WERI-Rb-1 (cell line): Measurements from ENCODE around the gene HDAC9.

Experiments used
- DNase-seq: peaks from one replicate; pipeline ENCODE4 v3.0.0-alpha.2; 2020
- H3K27ac ChIP-seq: fragments of 250-450 bp; sonication (Bioruptor Pico); 2 replicates; pipeline ENCODE4 v1.5.1; 2020; ENCODE audit warnings: mild to moderate bottlenecking, moderate library complexity
- H3K27me3 ChIP-seq: fragments of 250-450 bp; sonication (Bioruptor Pico); 2 replicates; pipeline ENCODE4 v1.5.1; 2021; ENCODE audit warnings: mild to moderate bottlenecking, low read depth, moderate library complexity; ENCODE audit not compliant: insufficient read depth, severe bottlenecking
- H3K36me3 ChIP-seq: fragments of 250-450 bp; sonication (Bioruptor Pico); 2 replicates; pipeline ENCODE4 v1.5.1; 2020; ENCODE audit warnings: mild to moderate bottlenecking, moderate library complexity
- H3K4me3 ChIP-seq: 2 replicates; pipeline ENCODE4 v1.5.1; 2011; ENCODE audit warnings: low read depth, mild to moderate bottlenecking, control low read depth, low read length
- H3K9me3 ChIP-seq: fragments of 250-450 bp; sonication (Bioruptor Pico); 2 replicates; pipeline ENCODE4 v1.5.1; 2021; ENCODE audit warnings: mild to moderate bottlenecking, moderate library complexity; ENCODE audit not compliant: severe bottlenecking
- CTCF ChIP-seq: IDR thresholded peaks from 2 replicates; pipeline ENCODE4 v1.5.1; 2011; ENCODE audit warnings: low read depth, mild to moderate bottlenecking, control low read depth, inconsistent platforms, low read length

Gene HDAC9

GRCh38 chr7:18626086-18626485, 130.5 kb downstream of the HDAC9 start:
- no peak overlapping the region for H3K27ac ChIP-seq
- no peak for DNase-seq
- H3K27me3 ChIP-seq, result no peaks in the 10 kb centered on the region
- H3K36me3 ChIP-seq, result no peaks in the 10 kb centered on the region
- H3K4me3 ChIP-seq, result no peak overlapping the region
- TF ChIP-seq CTCF, result no peak
- no peaks in the 10 kb centered on the region for H3K9me3 ChIP-seq

GRCh38 chr7:18626717-18627116, 131.2 kb downstream of the HDAC9 start:
- Histone ChIP-seq H3K9me3 (no peaks in the 10 kb centered on the region), H3K27ac (no peak overlapping the region), H3K36me3 (no peaks in the 10 kb centered on the region), H3K4me3 (no peak overlapping the region), H3K27me3 (no peaks in the 10 kb centered on the region)
- no peak for TF ChIP-seq CTCF
- DNase-seq, result no peak

- no peak overlapping the region for H3K27ac ChIP-seq
- H3K4me3 ChIP-seq, result no peak overlapping the region
- no peaks in the 10 kb centered on the region for H3K27me3 ChIP-seq
- H3K36me3 ChIP-seq, result no peaks in the 10 kb centered on the region
- TF ChIP-seq CTCF, result no peak
- DNase-seq, result no peak
- no peaks in the 10 kb centered on the region for H3K9me3 ChIP-seq
These were observed 142.0 kb downstream of the HDAC9 start for GRCh38 chr7:18637516-18637915.

- Histone ChIP-seq H3K4me3 (no peak overlapping the region), H3K27me3 (no peaks in the 10 kb centered on the region), H3K27ac (no peak overlapping the region), H3K36me3 (no peaks in the 10 kb centered on the region), H3K9me3 (no peaks in the 10 kb centered on the region)
- DNase-seq, result no peak
- no peak for TF ChIP-seq CTCF
These were observed 143.3 kb downstream of the HDAC9 start for GRCh38 chr7:18638594-18639452.

GRCh38 chr7:18639711-18640110, 144.2 kb downstream of the HDAC9 start:
- H3K27ac ChIP-seq, result no peak overlapping the region
- DNase-seq, result no peak
- no peak for TF ChIP-seq CTCF
- no peak overlapping the region for H3K4me3 ChIP-seq
- H3K9me3 ChIP-seq, result no peaks in the 10 kb centered on the region
- no peaks in the 10 kb centered on the region for H3K36me3 ChIP-seq
- no peaks in the 10 kb centered on the region for H3K27me3 ChIP-seq

- Histone ChIP-seq H3K36me3 (no peaks in the 10 kb centered on the region), H3K9me3 (no peaks in the 10 kb centered on the region), H3K27ac (no peak overlapping the region), H3K27me3 (no peaks in the 10 kb centered on the region), H3K4me3 (no peak overlapping the region)
- no peak for TF ChIP-seq CTCF
- DNase-seq, result no peak
These were observed 149.4 kb downstream of the HDAC9 start for GRCh38 chr7:18644981-18645380.
